K562 (cell line): ENCODE data around the gene DNAJB4. TPM values are rescaled to one million over a fixed set of nuclear protein-coding genes. Genes with fewer than 3 reads are reported as not detected.

Source experiments
- CBFB ChIP-seq: sonication (generic); formaldehyde crosslinking; IDR thresholded peaks from 2 replicates; pipeline ENCODE4 v1.4.0; 2020; ENCODE audit warnings: mild to moderate bottlenecking, missing genetic modification reagents
- CHAMP1 ChIP-seq: fragments of 450-650 bp; IDR thresholded peaks from 2 replicates; pipeline ENCODE4 v1.6.1; 2016; ENCODE audit warnings: mild to moderate bottlenecking
- FOXP4 ChIP-seq: sonication (generic); formaldehyde crosslinking; IDR thresholded peaks from 2 replicates; pipeline ENCODE4 v1.8.0; 2022; ENCODE audit warnings: mild to moderate bottlenecking, missing genetic modification reagents, borderline replicate concordance
- GATAD2A ChIP-seq: fragments of 450-650 bp; IDR thresholded peaks from 2 replicates; pipeline ENCODE4 v1.6.1; 2017
- ILF3 ChIP-seq: fragments of 450-650 bp; IDR thresholded peaks from 2 replicates; pipeline ENCODE4 v1.6.1; 2018; ENCODE audit warnings: antibody characterized with exemption, mild to moderate bottlenecking, moderate library complexity, borderline replicate concordance
- MCM3 ChIP-seq: fragments of 450-650 bp; IDR thresholded peaks from 2 replicates; pipeline ENCODE4 v1.6.1; 2016
- MCM7 ChIP-seq, 2 experiments: fragments of 450-650 bp; IDR thresholded peaks; 2 replicates each; pipeline ENCODE4 v1.6.1; 2016 to 2018
- PRMT5 ChIP-seq: sonication (generic); formaldehyde crosslinking; IDR thresholded peaks from 2 replicates; pipeline ENCODE4 v1.5.0; 2020; ENCODE audit warnings: missing genetic modification reagents
- TARDBP ChIP-seq: fragments of 450-650 bp; IDR thresholded peaks from 2 replicates; pipeline ENCODE4 v1.6.1; 2016
- TFAP4 ChIP-seq: sonication (generic); formaldehyde crosslinking; IDR thresholded peaks from 2 replicates; pipeline ENCODE4 v1.8.0; 2022; ENCODE audit warnings: missing genetic modification reagents, mild to moderate bottlenecking, moderate library complexity, borderline replicate concordance
- ZC3H11A ChIP-seq: IDR thresholded peaks from 2 replicates; pipeline ENCODE4 v1.6.1; 2012; ENCODE audit warnings: low read depth, low read length, improper control_type of control experiment
- ZFP30 ChIP-seq: fragments of 250-450 bp; sonication (Bioruptor Pico); IDR thresholded peaks from 2 replicates; pipeline ENCODE4 v1.8.0; 2022; ENCODE audit warnings: moderate library complexity, mild to moderate bottlenecking, inconsistent platforms, borderline replicate concordance
- ZNF232 ChIP-seq: sonication (generic); formaldehyde crosslinking; IDR thresholded peaks from 2 replicates; pipeline ENCODE4 v1.8.0; 2022; ENCODE audit warnings: mild to moderate bottlenecking, missing genetic modification reagents
- ZNF318 ChIP-seq, 2 experiments: fragments of 450-650 bp; IDR thresholded peaks; 2 replicates each; pipeline ENCODE4 v1.6.1; 2016; ENCODE audit warnings: mild to moderate bottlenecking in 2 of 2, borderline replicate concordance in 1 of 2, low read depth in 1 of 2, moderate library complexity in 1 of 2
- polyA plus RNA-seq, 8 experiments: library from polyadenylated mRNA; depleted of rRNA in 4 of 8; stranded (reverse) in 5 of 8; unstranded in 3 of 8; fragments of >200 nt; fragmentation: Nextera tagmentation in 2 of 8; fragmentation: Illumina TruSeq in 1 of 8; extraction: Ambion mirVana in 2 of 8; extraction: Trizol in 1 of 8; gene quantifications; 2 replicates each; pipeline versions ENCODE4 v1.2.1 to v1.2.3, GENCODE V29; 2011 to 2014; ENCODE audit warnings: inconsistent platforms in 1 of 8, missing spikeins in 1 of 8
- total RNA-seq, 7 experiments: library from RNA; depleted of rRNA in 6 of 7; stranded (reverse); fragments of >200 nt in 6 of 7; fragmentation: Illumina TruSeq in 2 of 7; extraction: Trizol in 2 of 7; gene quantifications; 2 replicates each; pipeline versions ENCODE4 v1.2.1 to v1.2.3, GENCODE V29; 2011 to 2021; ENCODE audit warnings: low replicate concordance in 1 of 7

DNAJB4 gene
- total and polyA plus RNA-seq, 9 of the 15 experiments (the other 6 are each of a cell fraction or from before 2014, with no cell fraction given), result 8.5 to 27.7 (median 19.8) TPM

GRCh38 chr1:77978969-77979876 lies 25.5 kb upstream of the DNAJB4 start, which contains the start of gene FUBP1 (continued):
- TF ChIP-seq CBFB (CRISPR knock-in tag) (no peak), ZNF232 (CRISPR knock-in tag) (no peak), ZNF318 (IDR thresholded peaks at IDR 0.05; ENCODE audit: borderline replicate concordance in 1 of 2, low read depth in 1 of 2) (no peak), FOXP4 (CRISPR knock-in tag) (no peak), ZC3H11A (no peak), TFAP4 (CRISPR knock-in tag) (peak; percentile 68; the same call in 1 of the 2 replicates), CHAMP1 (peak; percentile 35; the same call in 1 of the 2 replicates), MCM7 (IDR thresholded peaks at IDR 0.05) (no peak), GATAD2A (no peak), ILF3 (no peak), MCM3 (no peak), PRMT5 (CRISPR knock-in tag) (no peak), ZFP30 (no peak), TARDBP (peak; percentile 48; the same call in 1 of the 2 replicates)
